Caki2 (cell line): ENCODE measurements around the gene LMOD2. TPM values are rescaled to one million over a fixed set of nuclear protein-coding genes. Genes with fewer than 3 reads are reported as not detected.
A peak's percentile ranks its signal among the peaks of the same experiment; 100 is the strongest.
"Not testable (repeated sequence)": the region's sequence is repeated elsewhere in the genome, so short reads cannot be mapped to it uniquely, and the experiment has no call there.

Experiments used
- DNase-seq: peaks from one replicate; pipeline ENCODE4 v3.0.0-alpha.2; 2015; ENCODE audit warnings: low read depth
- in situ Hi-C: cut with HindIII; loops from 2 replicates; pipeline ENCODE4 v1.10.0; 2016; ENCODE audit warnings: low sequenced_read_pairs, low pct_unique_long_range_greater_than_20kb, mixed read lengths
- total RNA-seq: library from RNA; depleted of rRNA; stranded (reverse); fragments of >200 nt; shearing (Covaris generic); gene quantifications from 2 replicates; pipeline ENCODE4 v1.2.3, GENCODE V29; 2014; ENCODE audit warnings: low replicate concordance; rRNA removed

The LMOD2 gene, protein sequence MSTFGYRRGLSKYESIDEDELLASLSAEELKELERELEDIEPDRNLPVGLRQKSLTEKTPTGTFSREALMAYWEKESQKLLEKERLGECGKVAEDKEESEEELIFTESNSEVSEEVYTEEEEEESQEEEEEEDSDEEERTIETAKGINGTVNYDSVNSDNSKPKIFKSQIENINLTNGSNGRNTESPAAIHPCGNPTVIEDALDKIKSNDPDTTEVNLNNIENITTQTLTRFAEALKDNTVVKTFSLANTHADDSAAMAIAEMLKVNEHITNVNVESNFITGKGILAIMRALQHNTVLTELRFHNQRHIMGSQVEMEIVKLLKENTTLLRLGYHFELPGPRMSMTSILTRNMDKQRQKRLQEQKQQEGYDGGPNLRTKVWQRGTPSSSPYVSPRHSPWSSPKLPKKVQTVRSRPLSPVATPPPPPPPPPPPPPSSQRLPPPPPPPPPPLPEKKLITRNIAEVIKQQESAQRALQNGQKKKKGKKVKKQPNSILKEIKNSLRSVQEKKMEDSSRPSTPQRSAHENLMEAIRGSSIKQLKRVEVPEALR
- not detected in 2 replicates for total RNA-seq

DNA sequence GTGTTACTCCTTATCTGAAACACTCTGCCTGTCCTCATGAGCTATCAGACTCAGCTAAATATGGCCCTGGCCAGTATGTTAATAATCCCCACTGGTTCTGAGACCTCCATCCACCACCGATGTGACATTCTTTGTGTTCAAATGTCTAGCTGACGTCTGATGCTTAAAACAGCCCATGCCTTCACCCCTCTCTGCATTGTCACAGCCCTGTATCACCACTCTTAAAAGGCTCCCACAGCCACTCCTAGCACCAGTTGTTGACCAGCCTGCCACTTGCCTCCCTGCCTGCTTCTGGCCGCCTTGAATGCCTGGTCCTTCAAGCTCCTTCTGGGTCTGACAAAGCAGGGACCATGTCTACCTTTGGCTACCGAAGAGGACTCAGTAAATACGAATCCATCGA is at the start of gene LMOD2:
Gene LMOD2, plus strand, starts transcription at position 253 of the 400 bp plus-strand sequence. Its CDS starts 98 bp downstream, at position 351.
- in situ Hi-C loops: no loop called here
- DNase-seq: no peak

- no peak for DNase-seq
- in situ Hi-C loops: no loop called here
Observed at GRCh38 chr7:123607423-123607975, 48.2 kb upstream of the LMOD2 start.

- no peak for DNase-seq
- in situ Hi-C loops: no loop called here
Observed at GRCh38 chr7:123608991-123609882, 46.4 kb upstream of the LMOD2 start.

- in situ Hi-C loops: no loop called here
- no peak for DNase-seq
Observed at GRCh38 chr7:123609883-123610239, 45.8 kb upstream of the LMOD2 start.

- no peak for DNase-seq
- in situ Hi-C loops: no loop called here
Observed at GRCh38 chr7:123612024-123612423, 43.6 kb upstream of the LMOD2 start.

GRCh38 chr7:123615344-123615743 is 40.3 kb upstream of the LMOD2 start:
- DNase-seq: no peak
- in situ Hi-C loops: no loop called here

GRCh38 chr7:123616223-123616622 is 39.4 kb upstream of the LMOD2 start:
- no peak for DNase-seq
- in situ Hi-C loops: no loop called here

DNA sequence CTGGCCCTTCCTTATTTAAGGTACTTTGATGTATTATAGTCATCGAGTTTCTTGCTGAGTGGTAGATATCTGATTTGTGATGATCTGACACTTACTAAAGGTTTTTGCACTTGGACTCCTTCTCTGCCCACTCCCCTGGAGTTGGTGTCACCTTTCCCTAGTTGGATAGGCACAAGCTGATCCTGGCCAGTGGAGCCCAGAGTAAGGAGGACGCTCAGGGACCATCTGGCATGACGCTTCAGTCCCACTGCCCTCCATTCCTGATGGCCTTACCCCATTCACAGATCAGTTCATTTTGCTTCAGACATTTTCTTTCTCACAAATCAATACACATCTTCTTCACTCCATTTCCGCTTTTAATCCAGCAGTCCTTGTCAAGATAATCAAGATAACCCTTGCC is 34.0 kb upstream of the LMOD2 start:
- in situ Hi-C loops: no loop called here
- DNase-seq: no peak

DNA sequence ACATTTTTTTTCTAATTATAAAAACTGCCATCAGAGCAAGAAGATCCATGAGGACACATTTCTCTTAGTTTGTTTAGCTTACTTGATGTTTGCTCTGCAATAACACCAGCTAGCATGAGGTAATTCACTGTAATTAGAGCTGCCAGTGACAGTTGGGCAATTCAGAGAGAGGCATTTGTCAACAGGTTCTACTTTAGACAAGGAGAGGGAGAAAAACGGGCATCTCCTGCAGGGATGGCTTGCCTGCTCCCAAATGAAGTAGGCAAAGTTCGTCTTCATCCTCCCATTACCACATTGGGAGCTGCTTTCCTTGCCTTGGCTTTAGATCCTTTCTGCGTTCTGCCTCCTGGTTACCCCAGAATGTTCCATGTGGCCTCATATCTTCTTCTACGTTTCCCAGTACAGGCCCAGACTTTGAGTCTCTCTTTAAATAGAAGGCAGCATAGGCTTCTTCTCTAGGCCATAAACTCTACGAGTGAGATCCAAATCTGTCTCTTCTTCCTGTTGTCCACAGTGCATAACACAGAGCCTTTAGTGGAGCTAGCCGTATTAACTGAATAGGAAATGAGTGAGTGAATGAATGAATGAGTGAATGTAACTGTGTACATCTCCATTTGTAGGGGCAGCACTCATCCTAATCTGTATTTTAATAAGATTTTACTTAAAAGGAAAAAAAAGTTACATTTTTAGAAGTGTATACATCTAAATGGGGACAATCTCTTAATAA is 32.8 kb upstream of the LMOD2 start:
- in situ Hi-C loops: no loop called here
- DNase-seq: no peak

- in situ Hi-C loops: no loop called here
- DNase-seq: peak; percentile 30
Observed at GRCh38 chr7:123624527-123625183, 31.0 kb upstream of the LMOD2 start.

- in situ Hi-C loops: no loop called here
- no peak for DNase-seq
Observed at GRCh38 chr7:123625254-123625653, 30.4 kb upstream of the LMOD2 start.

GRCh38 chr7:123627851-123628250 is 27.8 kb upstream of the LMOD2 start:
- no peak for DNase-seq
- in situ Hi-C loops: no loop called here

DNA sequence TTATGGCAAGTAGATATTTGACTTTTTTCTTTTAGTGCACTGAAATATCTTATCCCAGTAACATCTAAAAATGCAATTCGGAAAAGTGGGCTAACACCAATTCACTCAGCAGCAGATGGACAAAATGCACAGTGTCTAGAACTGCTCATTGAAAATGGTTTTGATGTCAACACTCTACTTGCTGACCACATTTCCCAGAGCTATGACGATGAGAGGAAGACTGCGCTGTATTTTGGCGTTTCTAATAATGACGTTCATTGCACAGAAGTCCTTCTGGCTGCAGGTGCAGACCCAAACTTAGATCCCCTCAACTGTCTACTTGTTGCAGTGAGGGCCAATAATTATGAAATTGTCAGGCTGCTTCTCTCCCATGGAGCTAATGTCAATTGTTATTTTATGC is 26.8 kb upstream of the LMOD2 start:
- in situ Hi-C loops: no loop called here
- no peak for DNase-seq

DNA sequence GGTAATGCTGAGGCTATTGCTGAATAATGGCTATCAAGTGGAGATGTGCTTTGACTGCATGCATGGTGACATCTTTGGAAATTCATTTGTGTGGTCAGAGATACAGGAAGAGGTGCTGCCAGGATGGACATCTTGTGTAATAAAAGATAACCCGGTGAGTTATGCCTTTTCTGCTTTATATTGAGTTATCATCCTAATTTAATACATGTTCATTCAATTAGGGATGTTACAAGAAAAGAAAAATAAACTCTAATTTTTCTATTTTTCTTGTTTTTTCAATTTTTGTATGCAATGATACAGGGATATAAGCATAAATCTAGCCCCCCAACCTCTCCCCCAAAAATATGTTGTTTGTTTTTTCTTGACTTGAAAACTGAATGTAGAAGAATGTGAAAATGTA is 26.4 kb upstream of the LMOD2 start:
- in situ Hi-C loops: no loop called here
- DNase-seq: no peak

- in situ Hi-C loops: no loop called here
- DNase-seq: no peak
Observed at GRCh38 chr7:123632808-123633207, 22.9 kb upstream of the LMOD2 start.

DNA sequence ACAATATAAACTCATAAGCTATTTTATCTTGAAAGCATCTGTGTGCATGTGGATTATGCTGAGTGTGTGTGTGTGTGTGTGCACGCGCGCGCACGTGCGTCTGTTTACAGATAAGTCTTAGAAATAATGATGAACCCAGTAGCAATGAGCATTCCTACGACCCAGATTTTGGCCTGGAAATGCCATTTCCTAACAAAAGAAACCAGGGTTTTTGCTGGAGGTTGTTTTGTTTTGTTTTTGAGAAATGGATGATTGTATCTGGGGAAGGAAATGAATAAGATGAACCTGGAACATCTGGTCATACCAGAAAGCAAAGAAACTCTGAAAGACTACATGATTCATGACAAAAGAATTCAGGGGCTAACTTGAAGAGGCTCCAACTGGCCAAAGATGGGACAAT is 22.1 kb upstream of the LMOD2 start:
- DNase-seq: no peak
- in situ Hi-C loops: no loop called here

- DNase-seq, in situ Hi-C loops: not testable (repeated sequence)
Observed at GRCh38 chr7:123634011-123634573, 21.6 kb upstream of the LMOD2 start.
